Measurements from ENCODE around the gene PI4KB.

PI4KB gene

GRCh38 chr1:151311589-151312331, 15.5 kb downstream of the PI4KB start:
- no peak overlapping the region for H3K4me3 Mint-ChIP-seq
- H3K27me3 Mint-ChIP-seq = no peaks in the 10 kb centered on the region
- H3K36me3 Mint-ChIP-seq = peaks cover 55% of the 10 kb centered on the region
- CTCF ChIA-PET = interaction anchor here (0.9 to 4.7 kb wide), 6 partner anchors 9 to 31 kb away, joined by 3 to 40 read pairs (median 4); partner anchors contain the start of gene PI4KB
- peak; percentile 44 for DNase-seq
- H3K4me1 Mint-ChIP-seq = peaks cover 19% of the 10 kb centered on the region
- no peaks in the 10 kb centered on the region for H3K9me3 Mint-ChIP-seq
- H3K27ac Mint-ChIP-seq = peak overlapping the region; percentile 60

- DNase-seq = no peak
- Mint-ChIP-seq H3K9me3 (no peaks in the 10 kb centered on the region), H3K27me3 (no peaks in the 10 kb centered on the region), H3K27ac (no peak overlapping the region), H3K4me3 (no peak overlapping the region), H3K36me3 (peaks cover 55% of the 10 kb centered on the region), H3K4me1 (peaks cover 19% of the 10 kb centered on the region)
- CTCF ChIA-PET = interaction anchor here (0.6 to 4.7 kb wide), 6 partner anchors 9 to 70 kb away, joined by 3 to 40 read pairs (median 6); partner anchors contain the start of gene PI4KB
These were observed 16.2 kb downstream of the PI4KB start for GRCh38 chr1:151311011-151311410.

GRCh38 chr1:151309811-151310323, 17.3 kb downstream of the PI4KB start:
- no peak overlapping the region for H3K27ac Mint-ChIP-seq
- CTCF ChIA-PET = interaction anchor here (1.5 to 4.7 kb wide), 3 partner anchors 9 to 30 kb away, joined by 7 to 40 read pairs (median 39); no protein-coding TSS in a partner anchor
- H3K36me3 Mint-ChIP-seq = peaks cover 58% of the 10 kb centered on the region
- no peaks in the 10 kb centered on the region for H3K27me3 Mint-ChIP-seq
- H3K4me1 Mint-ChIP-seq = peaks cover 19% of the 10 kb centered on the region
- no peak for DNase-seq
- H3K4me3 Mint-ChIP-seq = no peak overlapping the region
- no peaks in the 10 kb centered on the region for H3K9me3 Mint-ChIP-seq

DNA sequence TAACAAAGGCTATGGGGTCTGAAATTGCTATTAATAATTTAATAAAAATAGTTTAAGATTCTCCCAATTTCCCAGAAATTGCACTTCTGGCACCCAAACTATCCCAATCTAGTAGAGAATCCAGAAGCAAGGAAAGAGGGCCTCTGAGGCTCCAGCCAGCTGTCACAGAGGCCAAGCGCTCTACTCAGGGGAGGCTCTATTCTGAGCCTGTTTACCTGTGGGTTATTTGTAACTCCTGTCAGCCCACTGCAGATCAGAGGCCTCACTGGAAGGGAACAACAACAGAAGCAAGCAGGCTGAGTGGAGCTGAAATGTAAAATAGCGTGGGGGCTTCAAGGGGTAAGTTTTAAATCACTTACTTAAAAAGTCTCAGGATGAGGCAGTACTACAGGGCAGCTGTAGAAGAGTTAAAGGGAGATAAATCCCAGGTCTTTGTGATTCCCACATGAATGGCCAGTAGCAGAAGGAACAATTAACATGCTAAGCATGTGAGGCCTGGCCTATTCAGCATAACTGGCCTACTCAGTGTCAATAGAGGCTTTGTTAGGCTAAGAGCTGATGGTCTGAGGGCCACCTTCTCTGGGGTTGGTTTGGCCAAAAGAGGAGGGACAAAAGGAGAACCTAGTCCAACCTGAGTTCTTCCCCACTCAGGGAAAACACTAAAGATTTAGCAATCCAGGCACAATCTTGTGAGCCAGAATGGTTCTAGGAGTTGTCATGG, 32.3 kb downstream of the PI4KB start:
- no peak for DNase-seq
- H3K4me1 Mint-ChIP-seq = no peaks in the 10 kb centered on the region
- H3K36me3 Mint-ChIP-seq = peaks cover 53% of the 10 kb centered on the region
- no peak overlapping the region for H3K4me3 Mint-ChIP-seq
- H3K9me3 Mint-ChIP-seq = no peaks in the 10 kb centered on the region
- H3K27me3 Mint-ChIP-seq = no peaks in the 10 kb centered on the region
- H3K27ac Mint-ChIP-seq = peak overlapping the region; percentile 37
- CTCF ChIA-PET = interaction anchor here (0.6 to 1.7 kb wide), 7 partner anchors 9 to 315 kb away, joined by 3 to 9 read pairs (median 3); no protein-coding TSS in a partner anchor

DNA sequence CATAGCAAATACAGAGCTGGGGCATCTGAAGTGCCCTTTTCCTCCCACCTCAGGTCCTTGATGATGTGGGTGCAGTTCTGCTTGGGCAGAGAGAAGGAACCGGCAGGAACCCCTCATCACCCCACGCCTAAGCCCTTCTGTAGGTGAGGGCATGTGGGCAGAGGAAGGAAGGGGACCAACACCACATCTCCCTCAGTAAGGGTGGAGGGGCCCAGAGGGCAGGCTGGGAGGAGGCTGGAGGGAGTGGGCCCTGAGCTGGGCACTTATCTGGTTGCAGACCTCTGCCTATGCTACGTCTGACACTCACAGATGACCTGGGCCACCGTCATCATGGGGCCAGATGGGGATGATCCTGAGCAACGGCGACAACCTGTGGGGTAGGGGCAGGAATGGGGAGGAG, 34.1 kb downstream of the PI4KB start:
- H3K27ac Mint-ChIP-seq = no peak overlapping the region

GRCh38 chr1:151292207-151293030, 34.8 kb downstream of the PI4KB start:
- H3K9me3 Mint-ChIP-seq = no peaks in the 10 kb centered on the region

More for the DNA sequence above, 34.1 kb downstream of the PI4KB start:
- peaks cover 7% of the 10 kb centered on the region for H3K4me1 Mint-ChIP-seq
- H3K36me3 Mint-ChIP-seq = peaks cover 49% of the 10 kb centered on the region
- no peak for DNase-seq
- H3K9me3 Mint-ChIP-seq = no peaks in the 10 kb centered on the region
- H3K4me3 Mint-ChIP-seq = no peak overlapping the region
- CTCF ChIA-PET = interaction anchor here (1.1 kb wide), 1 partner anchor 48 kb away, joined by 3 read pairs; no protein-coding TSS in a partner anchor
- no peaks in the 10 kb centered on the region for H3K27me3 Mint-ChIP-seq

DNA sequence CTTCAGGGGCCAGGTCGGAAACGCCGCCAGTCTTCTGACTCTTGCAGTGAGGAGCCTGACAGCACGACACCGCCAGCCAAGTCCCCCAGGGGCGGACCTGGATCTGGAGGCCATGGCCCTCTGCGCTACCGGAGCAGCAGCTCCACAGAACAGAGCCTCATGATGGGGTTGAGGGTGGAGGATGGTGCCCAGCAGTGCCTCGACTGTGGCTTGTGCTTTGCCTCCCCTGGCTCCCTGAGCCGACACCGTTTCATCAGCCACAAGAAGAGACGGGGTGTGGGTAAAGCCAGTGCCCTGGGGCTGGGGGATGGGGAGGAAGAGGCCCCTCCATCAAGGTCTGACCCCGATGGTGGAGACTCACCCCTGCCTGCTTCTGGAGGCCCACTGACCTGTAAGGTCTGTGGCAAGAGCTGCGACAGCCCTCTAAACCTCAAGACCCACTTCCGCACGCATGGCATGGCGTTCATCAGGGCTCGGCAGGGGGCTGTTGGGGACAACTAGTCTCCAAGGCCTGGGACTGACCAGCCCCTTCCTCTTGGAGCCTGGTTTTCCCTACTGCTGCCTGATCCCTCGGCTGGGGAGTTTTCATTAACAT, 36.4 kb downstream of the PI4KB start:
- no peaks in the 10 kb centered on the region for H3K9me3 Mint-ChIP-seq
- H3K27me3 Mint-ChIP-seq = no peaks in the 10 kb centered on the region
- DNase-seq = no peak
- H3K4me3 Mint-ChIP-seq = no peak overlapping the region
- CTCF ChIA-PET = no interaction called here
- peaks cover 7% of the 10 kb centered on the region for H3K4me1 Mint-ChIP-seq
- no peak overlapping the region for H3K27ac Mint-ChIP-seq
- peaks cover 53% of the 10 kb centered on the region for H3K36me3 Mint-ChIP-seq

More at GRCh38 chr1:151292207-151293030, 34.8 kb downstream of the PI4KB start:
- no peak for DNase-seq
- H3K27me3 Mint-ChIP-seq = no peaks in the 10 kb centered on the region
- H3K36me3 Mint-ChIP-seq = peaks cover 44% of the 10 kb centered on the region
- H3K4me3 Mint-ChIP-seq = no peak overlapping the region
- peak overlapping the region; percentile 45 for H3K27ac Mint-ChIP-seq
- H3K4me1 Mint-ChIP-seq = peaks cover 7% of the 10 kb centered on the region
- CTCF ChIA-PET = interaction anchor here (0.6 to 1.2 kb wide), 2 partner anchors 9 kb away, joined by 3 read pairs; no protein-coding TSS in a partner anchor

GRCh38 chr1:151289991-151290708, 37.1 kb downstream of the PI4KB start:
- H3K36me3 Mint-ChIP-seq = peaks cover 55% of the 10 kb centered on the region
- H3K4me1 Mint-ChIP-seq = peaks cover 7% of the 10 kb centered on the region
- DNase-seq = no peak
- CTCF ChIA-PET = interaction anchor here (1.1 kb wide), 1 partner anchor 51 kb away, joined by 3 read pairs; no protein-coding TSS in a partner anchor
- peak overlapping the region; percentile 70 for H3K27ac Mint-ChIP-seq
- H3K27me3 Mint-ChIP-seq = no peaks in the 10 kb centered on the region
- H3K9me3 Mint-ChIP-seq = no peaks in the 10 kb centered on the region
- H3K4me3 Mint-ChIP-seq = peak overlapping the region; percentile 24

- CTCF ChIA-PET = interaction anchor here (1.1 kb wide), 1 partner anchor 51 kb away, joined by 3 read pairs; no protein-coding TSS in a partner anchor
These were observed 37.9 kb downstream of the PI4KB start for GRCh38 chr1:151289080-151289935.

GRCh38 chr1:151288502-151288901, 38.7 kb downstream of the PI4KB start:
- Mint-ChIP-seq H3K4me3 (no peak overlapping the region), H3K36me3 (peaks cover 50% of the 10 kb centered on the region)

More at GRCh38 chr1:151289080-151289935, 37.9 kb downstream of the PI4KB start:
- no peaks in the 10 kb centered on the region for H3K27me3 Mint-ChIP-seq
- no peak overlapping the region for H3K27ac Mint-ChIP-seq
- H3K9me3 Mint-ChIP-seq = no peaks in the 10 kb centered on the region
- H3K4me3 Mint-ChIP-seq = no peak overlapping the region
- H3K36me3 Mint-ChIP-seq = peaks cover 52% of the 10 kb centered on the region
- no peak for DNase-seq
- peaks cover 9% of the 10 kb centered on the region for H3K4me1 Mint-ChIP-seq

GRCh38 chr1:151287767-151288500, 39.3 kb downstream of the PI4KB start:
- H3K4me1 Mint-ChIP-seq = peaks cover 22% of the 10 kb centered on the region
- H3K4me3 Mint-ChIP-seq = no peak overlapping the region
- DNase-seq = no peak
- no peaks in the 10 kb centered on the region for H3K27me3 Mint-ChIP-seq
- H3K36me3 Mint-ChIP-seq = peaks cover 46% of the 10 kb centered on the region
- no peak overlapping the region for H3K27ac Mint-ChIP-seq
- CTCF ChIA-PET = interaction anchor here (0.7 kb wide), 1 partner anchor 131 kb away, joined by 3 read pairs; the partner anchor contains the start of gene TNFAIP8L2
- no peaks in the 10 kb centered on the region for H3K9me3 Mint-ChIP-seq

More at GRCh38 chr1:151288502-151288901, 38.7 kb downstream of the PI4KB start:
- peaks cover 17% of the 10 kb centered on the region for H3K4me1 Mint-ChIP-seq
- CTCF ChIA-PET = no interaction called here
- no peaks in the 10 kb centered on the region for H3K27me3 Mint-ChIP-seq
- H3K9me3 Mint-ChIP-seq = no peaks in the 10 kb centered on the region
- no peak for DNase-seq
- H3K27ac Mint-ChIP-seq = no peak overlapping the region

All from activated naive CD4-positive, alpha-beta T cell treated with anti-CD3 and anti-CD28 coated beads, Interleukin-2, amount 10 ng/mL, durations not matched to agents 7 days and 5 days (primary cell).